ENCODE measurements around the gene FAP.

FAP gene

GRCh38 chr2:162153608-162154224 lies 89.5 kb downstream of the FAP start:
- FAIRE-seq, result peak; percentile 79
- no peak for TF ChIP-seq POLR2A (IDR thresholded peaks at IDR 0.05; ENCODE audit: low read depth, low read length)
- no peak for DNase-seq (ENCODE audit: insufficient read length, low spot score)

- DNase-seq (ENCODE audit: insufficient read length, low spot score), result no peak
- no peak for TF ChIP-seq POLR2A (IDR thresholded peaks at IDR 0.05; ENCODE audit: low read depth, low read length)
These were observed 91.1 kb downstream of the FAP start, which contains the start of gene GCG for GRCh38 chr2:162152147-162152546. TSS of gene GCG (minus strand) at chr2:162152247. CDS start at chr2:162149178, 3,069 bp downstream.

GRCh38 chr2:162149940-162150339 lies 93.3 kb downstream of the FAP start:
- FAIRE-seq (no peak), DNase-seq (ENCODE audit: insufficient read length, low spot score) (no peak)
- TF ChIP-seq POLR2A (IDR thresholded peaks at IDR 0.05; ENCODE audit: low read depth, low read length), result no peak

More at GRCh38 chr2:162152147-162152546, 91.1 kb downstream of the FAP start, which contains the start of gene GCG:
- FAIRE-seq, result no peak

- FAIRE-seq, result no peak
- TF ChIP-seq POLR2A (IDR thresholded peaks at IDR 0.05; ENCODE audit: low read depth, low read length), result no peak
These were observed 93.8 kb downstream of the FAP start for GRCh38 chr2:162149466-162149865.

GRCh38 chr2:162148956-162149355 lies 94.3 kb downstream of the FAP start:
- DNase-seq (ENCODE audit: insufficient read length, low spot score) (no peak), FAIRE-seq (no peak)
- TF ChIP-seq POLR2A (IDR thresholded peaks at IDR 0.05; ENCODE audit: low read depth, low read length), result no peak

More at GRCh38 chr2:162149466-162149865, 93.8 kb downstream of the FAP start:
- no peak for DNase-seq (ENCODE audit: insufficient read length, low spot score)

- DNase-seq (ENCODE audit: insufficient read length, low spot score), result no peak
- TF ChIP-seq POLR2A (IDR thresholded peaks at IDR 0.05; ENCODE audit: low read depth, low read length), result no peak
- FAIRE-seq, result no peak
These were observed 99.3 kb downstream of the FAP start for GRCh38 chr2:162143969-162144368.

- TF ChIP-seq POLR2A (IDR thresholded peaks at IDR 0.05; ENCODE audit: low read depth, low read length), result no peak
- DNase-seq (ENCODE audit: insufficient read length, low spot score), result no peak
- FAIRE-seq, result no peak
These were observed 104.9 kb downstream of the FAP start for GRCh38 chr2:162138310-162138709.

GRCh38 chr2:162127422-162127821 lies 115.8 kb downstream of the FAP start:
- no peak for FAIRE-seq
- DNase-seq (ENCODE audit: insufficient read length, low spot score), result no peak
- TF ChIP-seq POLR2A (IDR thresholded peaks at IDR 0.05; ENCODE audit: low read depth, low read length), result no peak

- DNase-seq (ENCODE audit: insufficient read length, low spot score), result no peak
- TF ChIP-seq POLR2A (IDR thresholded peaks at IDR 0.05; ENCODE audit: low read depth, low read length), result no peak
- FAIRE-seq, result no peak
These were observed 116.7 kb downstream of the FAP start for GRCh38 chr2:162126527-162126926.

GRCh38 chr2:162126111-162126519 lies 117.1 kb downstream of the FAP start:
- FAIRE-seq (no peak), DNase-seq (ENCODE audit: insufficient read length, low spot score) (no peak)
- TF ChIP-seq POLR2A (IDR thresholded peaks at IDR 0.05; ENCODE audit: low read depth, low read length), result no peak

- DNase-seq (ENCODE audit: insufficient read length, low spot score), result no peak
- no peak for TF ChIP-seq POLR2A (IDR thresholded peaks at IDR 0.05; ENCODE audit: low read depth, low read length)
- FAIRE-seq, result no peak
These were observed 118.1 kb downstream of the FAP start for GRCh38 chr2:162125138-162125537.

- FAIRE-seq, result peak; percentile 80
- no peak for DNase-seq (ENCODE audit: insufficient read length, low spot score)
- TF ChIP-seq POLR2A (IDR thresholded peaks at IDR 0.05; ENCODE audit: low read depth, low read length), result no peak
These were observed 119.2 kb downstream of the FAP start for GRCh38 chr2:162123806-162124758.

All from H54 (cell line).